RWPE2 (cell line): ENCODE results near the gene CCL8.
A peak's percentile ranks its signal among the peaks of the same experiment; 100 is the strongest.

Experiments
- ATAC-seq: fragments of 200-7000 bp; cut with Tn5 transposase; 3 replicates; pipeline ENCODE4 v1.9.1; 2021; ENCODE audit warnings: low read depth
- DNase-seq: peaks from one replicate; pipeline ENCODE4 v3.0.0-alpha.2; 2020; ENCODE audit warnings: low spot score
- H3K27ac ChIP-seq: fragments of 450-650 bp; 2 replicates; pipeline ENCODE4 v1.5.1; 2017; ENCODE audit warnings: mild to moderate bottlenecking; ENCODE audit not compliant: poor library complexity, severe bottlenecking
- H3K27me3 ChIP-seq: fragments of 250-450 bp; sonication (Bioruptor Pico); 2 replicates; pipeline ENCODE4 v1.5.1; 2021; ENCODE audit warnings: mild to moderate bottlenecking, moderate library complexity; ENCODE audit not compliant: insufficient read depth, poor library complexity, severe bottlenecking
- H3K36me3 ChIP-seq: fragments of 250-450 bp; sonication (Bioruptor Pico); 2 replicates; pipeline ENCODE4 v1.5.1; 2020; ENCODE audit warnings: low read depth, mild to moderate bottlenecking, moderate library complexity
- H3K4me1 ChIP-seq: fragments of 250-450 bp; sonication (Bioruptor Pico); 2 replicates; pipeline ENCODE4 v1.5.1; 2021; ENCODE audit warnings: mild to moderate bottlenecking, moderate library complexity; ENCODE audit not compliant: insufficient read depth, poor library complexity, severe bottlenecking
- H3K4me3 ChIP-seq: fragments of 250-450 bp; sonication (Bioruptor Pico); 2 replicates; pipeline ENCODE4 v1.5.1; 2021; ENCODE audit warnings: mild to moderate bottlenecking, moderate library complexity; ENCODE audit not compliant: severe bottlenecking
- H3K9me3 ChIP-seq: fragments of 250-450 bp; sonication (Bioruptor Pico); 2 replicates; pipeline ENCODE4 v1.5.1; 2021; ENCODE audit warnings: mild to moderate bottlenecking, moderate library complexity; ENCODE audit not compliant: severe bottlenecking
- TF ChIP-seq, protein P1 (sequence below): fragments of 450-650 bp; IDR thresholded peaks from one replicate; pipeline ENCODE4 v1.5.1; 2017; ENCODE audit warnings: mild to moderate bottlenecking, moderate library complexity; ENCODE audit not compliant: poor library complexity, severe bottlenecking

Gene CCL8

DNA sequence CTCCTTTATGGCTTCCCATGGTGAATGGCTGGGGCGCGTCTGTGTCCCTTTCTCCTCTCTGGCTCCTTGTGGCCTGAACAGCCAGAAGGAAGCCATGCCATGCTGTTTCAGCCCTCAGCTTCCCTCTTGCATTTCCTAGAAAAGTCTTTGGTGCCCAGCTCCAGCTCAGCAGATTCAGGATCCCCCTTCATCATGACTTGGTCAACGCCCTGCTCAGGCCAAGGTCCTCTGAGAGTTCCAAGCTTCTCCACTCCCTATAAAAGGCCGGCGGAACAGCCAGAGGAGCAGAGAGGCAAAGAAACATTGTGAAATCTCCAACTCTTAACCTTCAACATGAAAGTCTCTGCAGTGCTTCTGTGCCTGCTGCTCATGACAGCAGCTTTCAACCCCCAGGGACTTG is 37.0 kb downstream of the CCL8 start, which contains the start of gene CCL13:
Gene CCL13, plus strand, starts transcription at position 287 of the 400 bp plus-strand sequence. Its CDS starts 47 bp downstream, at position 334.
- H3K27me3 ChIP-seq, result no peaks in the 10 kb centered on the region
- H3K4me3 ChIP-seq, result no peak within 1 kb of the TSS
- H3K27ac ChIP-seq, result no peak within 1 kb of the TSS
- ATAC-seq, result no peak
- no peak for DNase-seq
- H3K4me1 ChIP-seq, result no peaks in the 10 kb centered on the region
- H3K36me3 ChIP-seq, result no peaks in the 10 kb centered on the region
- H3K9me3 ChIP-seq, result no peaks in the 10 kb centered on the region
- TF ChIP-seq, protein P1, sequence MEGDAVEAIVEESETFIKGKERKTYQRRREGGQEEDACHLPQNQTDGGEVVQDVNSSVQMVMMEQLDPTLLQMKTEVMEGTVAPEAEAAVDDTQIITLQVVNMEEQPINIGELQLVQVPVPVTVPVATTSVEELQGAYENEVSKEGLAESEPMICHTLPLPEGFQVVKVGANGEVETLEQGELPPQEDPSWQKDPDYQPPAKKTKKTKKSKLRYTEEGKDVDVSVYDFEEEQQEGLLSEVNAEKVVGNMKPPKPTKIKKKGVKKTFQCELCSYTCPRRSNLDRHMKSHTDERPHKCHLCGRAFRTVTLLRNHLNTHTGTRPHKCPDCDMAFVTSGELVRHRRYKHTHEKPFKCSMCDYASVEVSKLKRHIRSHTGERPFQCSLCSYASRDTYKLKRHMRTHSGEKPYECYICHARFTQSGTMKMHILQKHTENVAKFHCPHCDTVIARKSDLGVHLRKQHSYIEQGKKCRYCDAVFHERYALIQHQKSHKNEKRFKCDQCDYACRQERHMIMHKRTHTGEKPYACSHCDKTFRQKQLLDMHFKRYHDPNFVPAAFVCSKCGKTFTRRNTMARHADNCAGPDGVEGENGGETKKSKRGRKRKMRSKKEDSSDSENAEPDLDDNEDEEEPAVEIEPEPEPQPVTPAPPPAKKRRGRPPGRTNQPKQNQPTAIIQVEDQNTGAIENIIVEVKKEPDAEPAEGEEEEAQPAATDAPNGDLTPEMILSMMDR, result no peak

DNA sequence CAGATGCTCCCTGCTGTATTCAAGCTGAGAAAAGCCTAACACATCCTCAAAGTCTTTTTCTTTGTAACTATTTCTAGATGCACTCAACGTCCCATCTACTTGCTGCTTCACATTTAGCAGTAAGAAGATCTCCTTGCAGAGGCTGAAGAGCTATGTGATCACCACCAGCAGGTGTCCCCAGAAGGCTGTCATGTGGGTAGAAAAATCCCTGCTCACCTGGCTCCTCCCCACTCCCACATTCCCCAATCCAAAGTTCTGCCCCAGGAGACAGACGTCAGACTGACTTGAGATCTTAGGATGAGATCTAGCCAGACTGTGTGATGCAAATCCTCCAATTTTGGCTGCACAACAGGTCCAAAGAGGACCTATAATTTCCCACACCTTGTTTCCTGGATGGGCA is 38.2 kb downstream of the CCL8 start:
- no peaks in the 10 kb centered on the region for H3K4me1 ChIP-seq
- H3K4me3 ChIP-seq, result no peak overlapping the region
- no peaks in the 10 kb centered on the region for H3K27me3 ChIP-seq
- H3K27ac ChIP-seq, result no peak overlapping the region
- no peaks in the 10 kb centered on the region for H3K9me3 ChIP-seq
- DNase-seq (no peak), ATAC-seq (no peak)
- no peaks in the 10 kb centered on the region for H3K36me3 ChIP-seq
- TF ChIP-seq, protein P1, result no peak

DNA sequence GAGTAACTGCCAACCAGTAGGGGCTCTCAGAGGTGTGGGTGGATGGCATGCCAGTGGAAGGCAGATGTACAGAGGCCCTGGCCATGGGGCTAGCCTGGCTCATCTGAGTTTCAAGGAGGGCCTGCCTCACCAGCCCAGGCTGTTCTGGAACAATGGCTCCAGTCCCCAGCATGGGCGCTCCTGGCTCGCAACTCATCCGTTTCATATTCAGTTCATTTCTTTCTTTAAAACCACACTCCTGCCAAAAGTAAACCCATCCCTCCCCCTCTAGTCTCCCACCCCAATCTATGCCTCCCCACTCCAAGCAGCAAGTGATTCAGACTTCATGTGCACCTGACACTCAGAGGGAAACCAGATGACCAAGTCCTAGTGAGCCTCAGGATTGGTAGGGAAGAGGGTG is 39.4 kb downstream of the CCL8 start:
- no peak for DNase-seq
- Histone ChIP-seq H3K4me3 (no peak overlapping the region), H3K9me3 (no peaks in the 10 kb centered on the region), H3K27me3 (no peaks in the 10 kb centered on the region), H3K4me1 (no peaks in the 10 kb centered on the region), H3K36me3 (no peaks in the 10 kb centered on the region), H3K27ac (no peak overlapping the region)
- ATAC-seq, result no peak
- TF ChIP-seq, protein P1, result no peak

DNA sequence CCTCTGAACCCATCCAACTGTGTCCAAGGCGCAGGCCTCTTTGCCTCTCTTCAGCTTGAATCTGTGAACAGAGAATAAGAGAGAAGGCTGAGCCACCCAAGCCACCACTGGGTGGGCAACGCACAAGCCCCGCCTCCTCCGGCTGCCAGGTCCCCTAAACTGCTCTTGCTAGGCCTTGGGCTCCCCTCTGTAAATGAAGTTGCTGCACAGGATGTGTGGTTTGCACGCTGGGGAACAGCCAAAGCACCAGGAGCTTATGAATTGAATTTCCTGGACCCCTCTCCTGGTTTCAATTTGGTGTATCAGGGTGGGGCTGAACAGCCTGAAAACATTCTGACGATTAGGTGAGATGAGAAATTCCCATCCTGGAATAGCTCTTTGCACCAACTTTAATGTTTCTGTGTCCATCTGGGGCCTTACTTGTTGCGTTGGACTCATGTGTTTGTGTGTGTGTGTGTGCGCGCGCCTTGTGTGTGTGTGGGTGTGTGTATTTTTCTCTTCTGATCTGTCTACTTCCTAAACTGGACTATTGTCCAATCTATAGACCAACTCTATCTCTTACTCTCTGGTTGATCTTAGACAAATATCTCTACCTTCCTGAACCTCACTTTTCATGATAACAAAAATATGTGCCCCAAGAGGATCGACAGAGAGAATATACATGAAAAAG is 41.5 kb downstream of the CCL8 start:
- Histone ChIP-seq H3K27me3 (no peaks in the 10 kb centered on the region), H3K27ac (no peak overlapping the region), H3K4me1 (no peaks in the 10 kb centered on the region), H3K36me3 (no peaks in the 10 kb centered on the region), H3K4me3 (no peak overlapping the region), H3K9me3 (no peaks in the 10 kb centered on the region)
- TF ChIP-seq, protein P1, result no peak
- DNase-seq (no peak), ATAC-seq (no peak)

DNA sequence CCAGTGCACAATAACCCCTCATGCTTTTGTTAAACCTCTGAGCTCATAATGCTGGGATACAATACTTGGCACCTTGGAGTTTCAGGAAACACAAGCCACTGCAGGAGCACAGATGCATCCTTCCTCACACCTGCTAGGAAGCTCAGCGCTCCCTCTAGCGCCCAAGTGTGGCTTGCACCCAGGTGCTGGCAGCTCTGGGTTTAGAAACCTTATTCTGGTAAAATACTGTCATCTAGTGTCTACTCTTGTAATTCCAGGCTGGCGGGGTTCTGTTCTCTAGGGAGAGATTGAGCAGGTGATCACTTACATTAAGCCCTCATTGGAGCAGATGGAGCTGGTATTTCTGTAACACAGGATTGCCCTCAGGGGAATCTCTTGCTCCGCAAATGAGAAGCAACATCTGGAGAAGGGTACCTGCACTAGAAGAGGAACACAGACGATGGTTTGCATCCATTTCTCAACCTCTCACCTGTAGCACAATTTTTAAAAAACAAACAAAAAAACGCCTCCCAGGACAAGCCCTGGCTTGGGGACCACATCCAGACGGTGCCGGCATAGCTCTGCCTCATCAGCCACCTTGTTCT is 42.3 kb downstream of the CCL8 start:
- ATAC-seq, result peak; percentile 88
- no peak overlapping the region for H3K27ac ChIP-seq
- TF ChIP-seq, protein P1, result peak; percentile 97
- no peaks in the 10 kb centered on the region for H3K36me3 ChIP-seq
- no peaks in the 10 kb centered on the region for H3K9me3 ChIP-seq
- H3K4me1 ChIP-seq, result no peaks in the 10 kb centered on the region
- H3K4me3 ChIP-seq, result no peak overlapping the region
- H3K27me3 ChIP-seq, result no peaks in the 10 kb centered on the region
- DNase-seq, result no peak
